Ishikawa (cell line): Measurements from ENCODE around the gene NPAS3.

ENCODE experiments used
- CEBPB ChIP-seq: IDR thresholded peaks from 2 replicates; pipeline ENCODE4 v1.6.1; 2012
- CREB1 ChIP-seq: IDR thresholded peaks from 2 replicates; pipeline ENCODE4 v1.6.1; 2012; ENCODE audit warnings: low read depth
- EGR1 ChIP-seq: IDR thresholded peaks from 2 replicates; pipeline ENCODE4 v1.6.1; 2012
- EP300 ChIP-seq: IDR thresholded peaks from 2 replicates; pipeline ENCODE4 v1.6.1; 2012; ENCODE audit warnings: borderline replicate concordance
- FOXM1 ChIP-seq: IDR thresholded peaks from 2 replicates; pipeline ENCODE4 v1.6.1; 2012; ENCODE audit warnings: low read depth, borderline replicate concordance
- NFIC ChIP-seq: IDR thresholded peaks from 2 replicates; pipeline ENCODE4 v1.6.1; 2012
- RAD21 ChIP-seq: IDR thresholded peaks from 2 replicates; pipeline ENCODE4 v1.6.1; 2012; ENCODE audit warnings: low read depth
- TAF1 ChIP-seq: IDR thresholded peaks from 2 replicates; pipeline ENCODE4 v1.6.1; 2012; ENCODE audit warnings: low read depth, mild to moderate bottlenecking
- TCF12 ChIP-seq: IDR thresholded peaks from 2 replicates; pipeline ENCODE4 v1.6.1; 2012; ENCODE audit warnings: low read depth
- TEAD4 ChIP-seq: IDR thresholded peaks from 2 replicates; pipeline ENCODE4 v1.6.1; 2012
- YY1 ChIP-seq: IDR thresholded peaks from 2 replicates; pipeline ENCODE4 v1.6.1; 2012; ENCODE audit warnings: low read depth
- ZBTB7A ChIP-seq: IDR thresholded peaks from 2 replicates; pipeline ENCODE4 v1.6.1; 2012; ENCODE audit warnings: low read depth
- TF ChIP-seq, protein P1 (sequence below): IDR thresholded peaks from 2 replicates; pipeline ENCODE4 v1.6.1; 2012
- TF ChIP-seq, protein P2 (sequence below): IDR thresholded peaks from 2 replicates; pipeline ENCODE4 v1.6.1; 2012; ENCODE audit warnings: low read depth, mild to moderate bottlenecking
- TF ChIP-seq, protein P3 (sequence below): IDR thresholded peaks from 2 replicates; pipeline ENCODE4 v1.6.1; 2012

NPAS3 gene

DNA sequence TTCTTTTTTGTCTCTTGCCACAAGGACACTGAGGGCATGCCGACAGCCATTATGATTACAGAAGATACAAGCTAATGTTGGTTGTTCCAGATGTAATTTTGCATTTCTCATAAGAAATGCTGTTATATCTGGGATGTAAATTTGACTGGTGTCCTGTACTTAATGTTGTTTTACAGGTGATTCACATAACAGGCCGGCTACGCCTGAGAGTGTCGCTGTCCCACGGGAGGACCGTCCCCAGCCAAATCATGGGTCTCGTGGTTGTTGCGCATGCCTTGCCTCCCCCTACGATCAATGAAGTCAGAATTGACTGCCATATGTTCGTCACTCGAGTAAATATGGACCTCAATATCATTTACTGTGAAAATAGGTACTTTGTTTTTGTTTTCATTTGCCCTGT is 835.5 kb downstream of the NPAS3 start:
- no peak for TF ChIP-seq ZBTB7A

DNA sequence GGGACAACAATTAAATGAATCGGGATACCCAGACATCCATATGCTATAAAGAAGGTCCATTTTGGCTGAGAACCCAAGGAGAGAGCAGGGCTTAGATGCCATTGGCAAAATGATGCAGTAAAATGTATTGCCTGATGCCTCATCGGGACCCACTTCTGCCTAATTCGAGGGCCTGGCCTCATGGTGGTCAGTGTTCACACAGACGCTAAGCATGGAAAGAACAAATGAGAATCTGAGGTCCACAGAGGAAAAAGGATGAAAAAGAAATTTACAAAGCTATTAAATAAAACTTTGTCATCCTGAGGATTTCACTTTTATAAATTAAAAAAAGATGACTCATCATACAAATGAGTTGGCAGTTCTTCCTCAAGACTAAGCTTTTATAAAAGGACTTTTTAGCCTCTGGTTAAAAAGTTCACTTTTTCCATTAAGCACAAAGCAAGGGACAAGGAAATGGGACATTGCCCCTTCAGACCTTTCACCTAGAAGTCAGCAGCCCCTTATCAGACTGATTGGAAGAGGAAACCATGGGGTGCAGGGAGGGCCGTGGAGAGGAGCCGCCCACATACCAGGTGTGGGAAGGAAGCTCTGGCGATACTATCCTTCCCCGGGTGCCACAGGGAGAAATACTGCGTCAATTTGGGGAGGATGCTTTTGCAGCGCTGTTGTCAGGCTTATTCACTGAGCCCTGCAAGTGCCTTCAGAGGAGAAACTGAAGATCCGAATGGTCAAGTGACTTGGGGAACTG is 836.2 kb downstream of the NPAS3 start:
- TF ChIP-seq RAD21 (no peak), TCF12 (no peak), YY1 (no peak)

DNA sequence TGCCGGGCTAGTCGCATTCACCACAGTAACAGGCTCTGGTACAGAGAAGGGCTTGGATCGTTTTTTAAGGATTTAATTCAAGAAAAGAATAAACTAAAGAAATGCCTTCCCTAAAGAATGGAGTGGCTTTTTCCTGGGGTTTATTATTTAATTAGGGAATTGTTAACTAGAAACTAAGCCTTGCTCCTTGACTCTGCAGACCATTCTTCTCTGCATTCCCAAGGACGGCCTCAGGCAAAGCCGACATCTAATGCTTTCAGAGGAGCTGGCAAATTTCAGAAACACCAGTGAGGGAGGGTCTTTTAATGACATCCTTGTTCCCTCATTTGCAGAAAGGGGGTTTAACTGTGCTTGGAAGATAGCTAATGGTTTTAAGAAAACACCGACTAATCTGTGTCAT is 838.2 kb downstream of the NPAS3 start:
- TF ChIP-seq, protein P1, sequence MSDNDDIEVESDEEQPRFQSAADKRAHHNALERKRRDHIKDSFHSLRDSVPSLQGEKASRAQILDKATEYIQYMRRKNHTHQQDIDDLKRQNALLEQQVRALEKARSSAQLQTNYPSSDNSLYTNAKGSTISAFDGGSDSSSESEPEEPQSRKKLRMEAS = no peak
- TF ChIP-seq TAF1 = no peak
- no peak for TF ChIP-seq FOXM1
- no peak for TF ChIP-seq ZBTB7A
- TF ChIP-seq, protein P2, sequence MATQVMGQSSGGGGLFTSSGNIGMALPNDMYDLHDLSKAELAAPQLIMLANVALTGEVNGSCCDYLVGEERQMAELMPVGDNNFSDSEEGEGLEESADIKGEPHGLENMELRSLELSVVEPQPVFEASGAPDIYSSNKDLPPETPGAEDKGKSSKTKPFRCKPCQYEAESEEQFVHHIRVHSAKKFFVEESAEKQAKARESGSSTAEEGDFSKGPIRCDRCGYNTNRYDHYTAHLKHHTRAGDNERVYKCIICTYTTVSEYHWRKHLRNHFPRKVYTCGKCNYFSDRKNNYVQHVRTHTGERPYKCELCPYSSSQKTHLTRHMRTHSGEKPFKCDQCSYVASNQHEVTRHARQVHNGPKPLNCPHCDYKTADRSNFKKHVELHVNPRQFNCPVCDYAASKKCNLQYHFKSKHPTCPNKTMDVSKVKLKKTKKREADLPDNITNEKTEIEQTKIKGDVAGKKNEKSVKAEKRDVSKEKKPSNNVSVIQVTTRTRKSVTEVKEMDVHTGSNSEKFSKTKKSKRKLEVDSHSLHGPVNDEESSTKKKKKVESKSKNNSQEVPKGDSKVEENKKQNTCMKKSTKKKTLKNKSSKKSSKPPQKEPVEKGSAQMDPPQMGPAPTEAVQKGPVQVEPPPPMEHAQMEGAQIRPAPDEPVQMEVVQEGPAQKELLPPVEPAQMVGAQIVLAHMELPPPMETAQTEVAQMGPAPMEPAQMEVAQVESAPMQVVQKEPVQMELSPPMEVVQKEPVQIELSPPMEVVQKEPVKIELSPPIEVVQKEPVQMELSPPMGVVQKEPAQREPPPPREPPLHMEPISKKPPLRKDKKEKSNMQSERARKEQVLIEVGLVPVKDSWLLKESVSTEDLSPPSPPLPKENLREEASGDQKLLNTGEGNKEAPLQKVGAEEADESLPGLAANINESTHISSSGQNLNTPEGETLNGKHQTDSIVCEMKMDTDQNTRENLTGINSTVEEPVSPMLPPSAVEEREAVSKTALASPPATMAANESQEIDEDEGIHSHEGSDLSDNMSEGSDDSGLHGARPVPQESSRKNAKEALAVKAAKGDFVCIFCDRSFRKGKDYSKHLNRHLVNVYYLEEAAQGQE = no peak
- no peak for TF ChIP-seq CEBPB
- no peak for TF ChIP-seq NFIC
- no peak for TF ChIP-seq EP300
- no peak for TF ChIP-seq EGR1
- TF ChIP-seq, protein P3, sequence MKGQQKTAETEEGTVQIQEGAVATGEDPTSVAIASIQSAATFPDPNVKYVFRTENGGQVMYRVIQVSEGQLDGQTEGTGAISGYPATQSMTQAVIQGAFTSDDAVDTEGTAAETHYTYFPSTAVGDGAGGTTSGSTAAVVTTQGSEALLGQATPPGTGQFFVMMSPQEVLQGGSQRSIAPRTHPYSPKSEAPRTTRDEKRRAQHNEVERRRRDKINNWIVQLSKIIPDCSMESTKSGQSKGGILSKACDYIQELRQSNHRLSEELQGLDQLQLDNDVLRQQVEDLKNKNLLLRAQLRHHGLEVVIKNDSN = no peak
- TF ChIP-seq TCF12 = no peak
- TF ChIP-seq TEAD4 = no peak
- TF ChIP-seq YY1 = no peak
- TF ChIP-seq RAD21 = no peak
- no peak for TF ChIP-seq CREB1

DNA sequence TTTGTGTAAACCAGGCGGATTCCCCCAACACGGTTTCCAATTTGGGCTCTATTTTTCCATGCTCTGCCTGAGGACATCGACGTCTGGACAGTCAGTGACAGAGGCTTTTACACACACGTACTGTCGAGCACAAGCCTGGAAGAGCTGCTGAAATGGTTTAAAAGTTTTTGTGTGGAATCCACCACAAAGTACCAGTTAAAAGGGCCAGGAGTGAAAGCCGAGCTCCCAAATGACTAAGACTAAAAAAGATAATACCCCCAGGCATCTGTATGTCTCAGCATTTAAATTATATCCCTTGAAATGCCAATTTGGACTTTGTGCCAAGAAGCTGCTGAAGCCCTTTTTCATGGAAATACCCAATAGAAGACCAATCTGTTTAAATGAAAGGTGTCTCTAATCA is 839.0 kb downstream of the NPAS3 start:
- TF ChIP-seq EP300 (no peak), TCF12 (no peak), EGR1 (no peak), TEAD4 (no peak), RAD21 (no peak), CEBPB (no peak), CREB1 (no peak), NFIC (no peak), YY1 (no peak), ZBTB7A (no peak), FOXM1 (no peak)
- TF ChIP-seq, protein P2 = no peak
- TF ChIP-seq, protein P1 = no peak

DNA sequence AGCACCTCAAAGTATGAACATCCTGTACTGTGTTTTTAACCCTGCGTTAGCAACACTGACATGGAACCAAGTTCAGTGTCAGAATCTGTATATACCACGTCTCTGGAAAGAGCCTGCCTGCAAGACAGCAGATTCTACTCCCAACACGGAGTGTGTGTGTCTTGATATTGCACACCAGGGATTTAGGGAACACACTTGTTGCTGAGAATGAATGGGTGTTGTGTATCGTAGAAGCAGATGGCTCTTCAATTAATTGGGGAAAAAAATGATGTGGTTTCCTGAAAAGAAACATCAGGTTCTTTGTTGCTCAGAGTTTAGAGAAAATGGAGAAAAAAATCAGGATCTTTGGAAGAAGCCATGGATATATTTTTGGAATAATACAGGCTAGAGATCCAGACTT is 841.4 kb downstream of the NPAS3 start:
- no peak for TF ChIP-seq FOXM1
- no peak for TF ChIP-seq EGR1
- TF ChIP-seq RAD21 = no peak

DNA sequence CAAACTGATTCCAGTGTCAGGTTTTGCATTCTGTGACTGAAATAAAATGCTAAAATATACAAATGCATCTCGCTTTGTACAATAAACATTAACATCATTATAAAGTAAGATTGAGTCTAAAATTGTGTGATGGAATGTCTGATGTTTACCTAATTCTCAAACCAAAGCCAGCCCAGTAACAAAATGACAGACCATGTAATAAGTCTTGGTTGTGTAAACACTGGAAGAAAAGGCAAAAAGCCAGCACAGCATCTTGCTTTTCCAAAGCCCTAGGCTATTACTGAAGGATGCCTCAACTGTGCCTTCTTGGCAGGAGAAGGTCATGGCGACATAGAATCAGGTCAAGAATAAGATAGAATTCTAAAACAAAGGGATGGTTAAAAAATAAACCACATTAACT is 842.6 kb downstream of the NPAS3 start:
- TF ChIP-seq RAD21 = no peak
- no peak for TF ChIP-seq EP300
- TF ChIP-seq NFIC = no peak
- TF ChIP-seq EGR1 = no peak
- TF ChIP-seq TAF1 = no peak
- no peak for TF ChIP-seq TCF12
- TF ChIP-seq CEBPB = no peak
- no peak for TF ChIP-seq FOXM1
- TF ChIP-seq CREB1 = no peak
- TF ChIP-seq YY1 = no peak
- no peak for TF ChIP-seq ZBTB7A
- TF ChIP-seq, protein P1 = no peak
- TF ChIP-seq, protein P3 = no peak
- TF ChIP-seq, protein P2 = no peak
- no peak for TF ChIP-seq TEAD4
